CD14-positive monocyte (primary cell): ENCODE data around the gene SPATA17. TPM values are rescaled to one million over a fixed set of nuclear protein-coding genes. Genes with fewer than 3 reads are reported as not detected.

Experiments used
- DNase-seq, 3 donors: peaks; one replicate each; pipeline ENCODE4 v3.0.0-alpha.2; 2011 to 2022
- H2AFZ ChIP-seq: 2 replicates; pipeline ENCODE4 v1.6.0; 2012; ENCODE audit warnings: mild to moderate bottlenecking, low read depth, low read length, inconsistent platforms; ENCODE audit not compliant: insufficient read depth, poor library complexity, severe bottlenecking
- H3K27ac ChIP-seq, 2 donors: 1 replicate in 1 of 2; 2 replicates in 1 of 2; pipeline ENCODE4 v1.5.1; 2012 to 2013; ENCODE audit warnings: low read length in 2 of 2, control low read depth in 1 of 2, inconsistent platforms in 1 of 2, low read depth in 1 of 2, mild to moderate bottlenecking in 1 of 2
- H3K27me3 ChIP-seq, 2 donors: one replicate each; pipeline versions ENCODE4 v1.6.0 to v1.6.1; 2011 to 2013; ENCODE audit warnings: low read length in 2 of 2; ENCODE audit not compliant: control insufficient read depth in 2 of 2, insufficient read depth in 2 of 2
- H3K36me3 ChIP-seq, 2 donors: replicated peaks in 1 of 2; 1 replicate in 1 of 2; 2 replicates in 1 of 2; pipeline versions ENCODE4 v1.5.1 to v1.6.1; 2012 to 2013; ENCODE audit warnings: low read length in 2 of 2, control low read depth in 1 of 2, inconsistent platforms in 1 of 2, mild to moderate bottlenecking in 1 of 2; ENCODE audit not compliant: insufficient read depth in 2 of 2, control insufficient read depth in 1 of 2
- H3K4me1 ChIP-seq, 2 donors: 1 replicate in 1 of 2; 2 replicates in 1 of 2; pipeline versions ENCODE4 v1.5.1 to v1.6.1; 2012 to 2013; ENCODE audit warnings: low read length in 2 of 2, control low read depth in 1 of 2, inconsistent platforms in 1 of 2, mild to moderate bottlenecking in 1 of 2, moderate library complexity in 1 of 2; ENCODE audit not compliant: insufficient read depth in 2 of 2, control insufficient read depth in 1 of 2
- H3K4me2 ChIP-seq: replicated peaks from 2 replicates; pipeline ENCODE3; 2012; ENCODE audit warnings: low read length, moderate library complexity, mild to moderate bottlenecking; ENCODE audit not compliant: poor library complexity, severe bottlenecking; ENCODE audit errors: extremely low read depth
- H3K4me3 ChIP-seq, 3 experiments: fragments of 200-600 bp in 1 of 3; sonication (generic) in 1 of 3; replicated peaks in 1 of 3; 1 replicate in 2 of 3; 2 replicates in 1 of 3; pipeline ENCODE4 v1.5.1; 2011 to 2013; ENCODE audit warnings: low read length in 3 of 3, mild to moderate bottlenecking in 3 of 3, control low read depth in 2 of 3, low read depth in 2 of 3, inconsistent platforms in 1 of 3, moderate library complexity in 1 of 3
- H3K79me2 ChIP-seq: 2 replicates; pipeline ENCODE4 v1.6.0; 2012; ENCODE audit warnings: mild to moderate bottlenecking, control low read depth, inconsistent platforms, low read length, moderate library complexity; ENCODE audit not compliant: insufficient read depth
- H3K9ac ChIP-seq: 2 replicates; pipeline ENCODE4 v1.6.0; 2017; ENCODE audit warnings: low read length, mild to moderate bottlenecking; ENCODE audit not compliant: insufficient read depth, poor library complexity, severe bottlenecking
- H3K9me3 ChIP-seq, 2 donors: replicated peaks in 1 of 2; 1 replicate in 1 of 2; 2 replicates in 1 of 2; pipeline versions ENCODE4 v1.5.1 to v1.6.1; 2012 to 2013; ENCODE audit warnings: low read length in 2 of 2, control low read depth in 1 of 2; ENCODE audit not compliant: control insufficient read depth in 1 of 2, insufficient read depth in 1 of 2
- H4K20me1 ChIP-seq: 2 replicates; pipeline ENCODE4 v1.6.0; 2012; ENCODE audit warnings: mild to moderate bottlenecking, low read length, control low read depth, moderate library complexity; ENCODE audit not compliant: insufficient read depth
- H3K27ac Mint-ChIP-seq, 7 donors: one replicate each; pipeline ENCODE4 v1.8.0; 2020; ENCODE audit warnings: mild to moderate bottlenecking in 7 of 7, mixed read lengths in 7 of 7, moderate library complexity in 6 of 7, inconsistent platforms in 2 of 7
- H3K27me3 Mint-ChIP-seq, 3 donors: one replicate each; pipeline ENCODE4 v1.8.0; 2021 to 2022; ENCODE audit warnings: low read depth in 3 of 3, mild to moderate bottlenecking in 3 of 3, mixed read lengths in 3 of 3, moderate library complexity in 3 of 3, inconsistent platforms in 1 of 3
- H3K36me3 Mint-ChIP-seq, 2 donors: one replicate each; pipeline ENCODE4 v1.8.0; 2020; ENCODE audit warnings: mixed read lengths in 2 of 2, inconsistent platforms in 1 of 2, mild to moderate bottlenecking in 1 of 2
- H3K4me1 Mint-ChIP-seq: one replicate; pipeline ENCODE4 v1.8.0; 2020; ENCODE audit warnings: mild to moderate bottlenecking, mixed read lengths
- H3K4me3 Mint-ChIP-seq, 2 donors: one replicate each; pipeline ENCODE4 v1.8.0; 2020; ENCODE audit warnings: mild to moderate bottlenecking in 2 of 2, mixed read lengths in 2 of 2, moderate library complexity in 1 of 2
- H3K9me3 Mint-ChIP-seq, 7 donors: one replicate each; pipeline ENCODE4 v1.8.0; 2020 to 2022; ENCODE audit warnings: mixed read lengths in 7 of 7, mild to moderate bottlenecking in 6 of 7, moderate library complexity in 6 of 7, inconsistent platforms in 2 of 7
- WGBS: methylation state at CpG from one replicate; pipeline ENCODE4 v1.1.5; 2013; ENCODE audit warnings: missing lambda C conversion rate; ENCODE audit not compliant: insufficient coverage; 5-methylcytosine and 5-hydroxymethylcytosine counted together
- intact Hi-C, 2 donors: fragments of 100-400 bp; cut with micrococcal nuclease; formaldehyde crosslinking; loops; one replicate each; pipeline versions ENCODE4 v1.15.0 to v1.15.1; 2023
- polyA plus RNA-seq, 3 donors: library from polyadenylated mRNA; depleted of rRNA in 1 of 3; unstranded in 2 of 3; stranded (reverse) in 1 of 3; fragments of 300-500 nt in 2 of 3; fragments of >200 nt in 1 of 3; fragmentation: Illumina TruSeq in 2 of 3; gene quantifications; 1 replicate in 2 of 3; 2 replicates in 1 of 3; pipeline ENCODE4 v1.2.3, GENCODE V29; 2012 to 2021
- TF ChIP-seq, protein P1 (sequence below): fragments of 200-600 bp; IDR thresholded peaks from one replicate; pipeline ENCODE4 v1.8.0; 2022; ENCODE audit warnings: antibody characterized with exemption, mild to moderate bottlenecking

The SPATA17 gene
- polyA plus RNA-seq, 3 donors, result 0.28 TPM; not detected in 2

DNA sequence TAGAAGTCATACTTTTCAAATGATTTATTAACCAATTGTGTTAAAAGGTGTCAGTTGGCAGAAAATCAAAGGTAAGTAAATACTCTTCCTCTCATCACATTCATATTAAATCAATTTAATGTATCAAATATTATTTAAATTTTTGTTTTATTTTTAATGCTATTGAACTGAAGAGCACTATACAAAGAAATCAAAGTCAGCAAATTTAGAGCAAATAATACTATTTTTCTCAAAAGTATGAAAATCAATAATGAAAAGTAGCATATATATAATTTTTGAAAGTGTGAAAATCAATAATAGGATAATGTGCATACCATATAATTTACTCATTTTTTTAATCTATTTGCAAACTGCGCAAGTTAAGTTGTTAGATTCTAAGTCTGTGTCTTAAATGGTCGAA, 181.0 kb downstream of the SPATA17 start:
- H3K4me1 Mint-ChIP-seq, result no peaks in the 10 kb centered on the region
- WGBS, result no CpG with 5 or more reads among the region's 2 CpGs
- intact Hi-C loops, result no loop called here

DNA sequence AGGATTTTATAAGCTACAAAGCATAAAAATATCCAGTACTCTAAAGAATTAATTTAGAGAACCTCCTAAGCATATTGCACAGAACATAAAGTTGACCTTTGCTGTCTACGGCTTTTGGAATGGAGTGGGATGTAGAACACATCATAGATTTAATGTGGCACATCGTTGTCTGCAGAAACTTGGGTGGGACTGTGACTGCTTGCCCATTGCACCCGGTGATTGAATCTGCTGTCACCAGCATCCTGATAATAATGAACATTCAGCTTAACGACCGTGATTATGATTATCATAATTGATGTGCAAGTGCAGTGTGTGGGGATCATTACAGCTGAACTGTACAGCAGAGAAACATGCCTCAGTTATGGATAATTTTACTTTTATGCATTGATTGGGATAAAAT, 181.9 kb downstream of the SPATA17 start:
- H3K4me3 ChIP-seq, result no peak overlapping the region
- no peak overlapping the region for H3K27ac ChIP-seq
- H3K27me3 ChIP-seq, result no peaks in the 10 kb centered on the region
- H3K4me2 ChIP-seq, result no peak overlapping the region
- H3K9ac ChIP-seq, result no peak overlapping the region
- H3K4me1 ChIP-seq, result no peaks in the 10 kb centered on the region
- no peak overlapping the region for H2AFZ ChIP-seq
- Mint-ChIP-seq H3K4me1 (no peaks in the 10 kb centered on the region), H3K27ac (no peak overlapping the region), H3K27me3 (peaks cover 0 to 2% (median 1%) of the 10 kb centered on the region in 3 donors), H3K36me3 (no peaks in the 10 kb centered on the region), H3K4me3 (no peak overlapping the region), H3K9me3 (peaks cover 2 to 17% (median 3%) of the 10 kb centered on the region in 7 donors)
- no peaks in the 10 kb centered on the region for H4K20me1 ChIP-seq
- intact Hi-C loops, result no loop called here
- H3K79me2 ChIP-seq, result no peaks in the 10 kb centered on the region
- no peak for DNase-seq
- H3K9me3 ChIP-seq, result peaks cover 3 to 10% of the 10 kb centered on the region in 2 donors
- no peaks in the 10 kb centered on the region for H3K36me3 ChIP-seq
- 85% methylated on average over 4 of the region's 5 CpGs for WGBS
- TF ChIP-seq, protein P1, sequence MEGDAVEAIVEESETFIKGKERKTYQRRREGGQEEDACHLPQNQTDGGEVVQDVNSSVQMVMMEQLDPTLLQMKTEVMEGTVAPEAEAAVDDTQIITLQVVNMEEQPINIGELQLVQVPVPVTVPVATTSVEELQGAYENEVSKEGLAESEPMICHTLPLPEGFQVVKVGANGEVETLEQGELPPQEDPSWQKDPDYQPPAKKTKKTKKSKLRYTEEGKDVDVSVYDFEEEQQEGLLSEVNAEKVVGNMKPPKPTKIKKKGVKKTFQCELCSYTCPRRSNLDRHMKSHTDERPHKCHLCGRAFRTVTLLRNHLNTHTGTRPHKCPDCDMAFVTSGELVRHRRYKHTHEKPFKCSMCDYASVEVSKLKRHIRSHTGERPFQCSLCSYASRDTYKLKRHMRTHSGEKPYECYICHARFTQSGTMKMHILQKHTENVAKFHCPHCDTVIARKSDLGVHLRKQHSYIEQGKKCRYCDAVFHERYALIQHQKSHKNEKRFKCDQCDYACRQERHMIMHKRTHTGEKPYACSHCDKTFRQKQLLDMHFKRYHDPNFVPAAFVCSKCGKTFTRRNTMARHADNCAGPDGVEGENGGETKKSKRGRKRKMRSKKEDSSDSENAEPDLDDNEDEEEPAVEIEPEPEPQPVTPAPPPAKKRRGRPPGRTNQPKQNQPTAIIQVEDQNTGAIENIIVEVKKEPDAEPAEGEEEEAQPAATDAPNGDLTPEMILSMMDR, result no peak

More for the DNA sequence above, 181.0 kb downstream of the SPATA17 start:
- peaks cover 0 to 2% (median 1%) of the 10 kb centered on the region in 3 donors for H3K27me3 Mint-ChIP-seq
- Histone ChIP-seq H3K4me1 (no peaks in the 10 kb centered on the region), H3K36me3 (no peaks in the 10 kb centered on the region), H3K4me3 (no peak overlapping the region), H3K79me2 (no peaks in the 10 kb centered on the region), H4K20me1 (no peaks in the 10 kb centered on the region), H3K9me3 (peaks cover 3 to 5% of the 10 kb centered on the region in 2 donors), H2AFZ (no peak overlapping the region), H3K27me3 (no peaks in the 10 kb centered on the region), H3K27ac (no peak overlapping the region), H3K9ac (no peak overlapping the region), H3K4me2 (no peak overlapping the region)
- H3K36me3 Mint-ChIP-seq, result no peaks in the 10 kb centered on the region
- H3K4me3 Mint-ChIP-seq, result no peak overlapping the region
- peaks cover under 1 to 11% (median 3%) of the 10 kb centered on the region in 7 donors for H3K9me3 Mint-ChIP-seq
- TF ChIP-seq, protein P1, result no peak
- no peak overlapping the region for H3K27ac Mint-ChIP-seq
- no peak for DNase-seq
